DND-41 (cell line): ENCODE data around the gene IER5.

ENCODE experiments used
- EZH2 ChIP-seq: IDR thresholded peaks from 3 replicates; pipeline ENCODE4 v1.6.1; 2012; ENCODE audit warnings: borderline replicate concordance, low read depth, mild to moderate bottlenecking, moderate library complexity, low read length, inconsistent platforms; ENCODE audit not compliant: severe bottlenecking
- TF ChIP-seq, protein P1 (sequence below): IDR thresholded peaks from 2 replicates; pipeline ENCODE4 v1.5.1; 2012; ENCODE audit warnings: borderline replicate concordance, low read length, moderate library complexity, mild to moderate bottlenecking; ENCODE audit not compliant: poor library complexity, severe bottlenecking; ENCODE audit errors: extremely low read depth

DNA sequence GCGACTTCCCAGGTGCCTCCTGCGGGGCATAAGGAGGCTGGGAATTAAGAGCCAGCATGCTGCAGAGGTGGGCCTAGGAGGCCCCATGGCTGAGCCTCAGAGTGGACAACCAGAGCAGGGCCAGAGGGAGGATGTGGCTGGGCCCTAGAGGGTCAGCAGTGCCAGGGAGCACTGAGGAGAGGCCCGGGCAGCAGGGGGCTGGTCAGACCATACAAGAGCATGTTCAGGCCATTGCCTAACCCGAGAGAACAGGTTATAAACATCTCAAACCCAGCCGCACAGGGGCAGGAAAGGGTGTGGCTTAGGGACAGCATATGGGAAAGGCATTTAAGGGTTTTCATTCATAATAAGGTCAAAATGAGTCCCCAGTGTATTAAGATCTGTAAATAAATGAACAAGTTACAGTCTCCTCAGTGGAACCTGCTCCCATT, 51.1 kb downstream of the IER5 start:
- TF ChIP-seq, protein P1, sequence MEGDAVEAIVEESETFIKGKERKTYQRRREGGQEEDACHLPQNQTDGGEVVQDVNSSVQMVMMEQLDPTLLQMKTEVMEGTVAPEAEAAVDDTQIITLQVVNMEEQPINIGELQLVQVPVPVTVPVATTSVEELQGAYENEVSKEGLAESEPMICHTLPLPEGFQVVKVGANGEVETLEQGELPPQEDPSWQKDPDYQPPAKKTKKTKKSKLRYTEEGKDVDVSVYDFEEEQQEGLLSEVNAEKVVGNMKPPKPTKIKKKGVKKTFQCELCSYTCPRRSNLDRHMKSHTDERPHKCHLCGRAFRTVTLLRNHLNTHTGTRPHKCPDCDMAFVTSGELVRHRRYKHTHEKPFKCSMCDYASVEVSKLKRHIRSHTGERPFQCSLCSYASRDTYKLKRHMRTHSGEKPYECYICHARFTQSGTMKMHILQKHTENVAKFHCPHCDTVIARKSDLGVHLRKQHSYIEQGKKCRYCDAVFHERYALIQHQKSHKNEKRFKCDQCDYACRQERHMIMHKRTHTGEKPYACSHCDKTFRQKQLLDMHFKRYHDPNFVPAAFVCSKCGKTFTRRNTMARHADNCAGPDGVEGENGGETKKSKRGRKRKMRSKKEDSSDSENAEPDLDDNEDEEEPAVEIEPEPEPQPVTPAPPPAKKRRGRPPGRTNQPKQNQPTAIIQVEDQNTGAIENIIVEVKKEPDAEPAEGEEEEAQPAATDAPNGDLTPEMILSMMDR = no peak
- TF ChIP-seq EZH2 = no peak
